ACC112 (cell line): Measurements from ENCODE around the gene CRYBA1.
A peak's percentile ranks its signal among the peaks of the same experiment; 100 is the strongest.

Source experiments
- H2AFZ ChIP-seq: fragments of 200-600 bp; sonication (generic); one replicate; pipeline ENCODE4 v1.6.0; 2017; ENCODE audit warnings: antibody characterized with exemption, low read length; ENCODE audit not compliant: unreplicated experiment
- H3K27ac ChIP-seq: fragments of 200-600 bp; sonication (generic); 2 replicates; pipeline ENCODE4 v1.5.1; 2014; ENCODE audit warnings: low read depth, mild to moderate bottlenecking, antibody characterized with exemption, low read length, moderate library complexity
- H3K27me3 ChIP-seq: fragments of 200-600 bp; sonication (generic); 2 replicates; pipeline ENCODE4 v1.6.1; 2014; ENCODE audit warnings: mild to moderate bottlenecking, antibody characterized with exemption, low read length, moderate library complexity, mixed read lengths; ENCODE audit not compliant: insufficient read depth
- H3K36me3 ChIP-seq: fragments of 200-600 bp; sonication (generic); 2 replicates; pipeline ENCODE4 v1.6.1; 2016; ENCODE audit warnings: mild to moderate bottlenecking, antibody characterized with exemption, low read length, moderate library complexity, mixed read lengths; ENCODE audit not compliant: insufficient read depth
- H3K4me1 ChIP-seq: fragments of 200-600 bp; sonication (generic); one replicate; pipeline ENCODE4 v1.6.1; 2016; ENCODE audit warnings: low read length, mixed read lengths; ENCODE audit not compliant: insufficient read depth, unreplicated experiment, control insufficient read depth
- H3K4me3 ChIP-seq: fragments of 200-600 bp; sonication (generic); 2 replicates; pipeline ENCODE4 v1.5.1; 2014; ENCODE audit warnings: mild to moderate bottlenecking, low read depth, low read length
- H3K79me2 ChIP-seq: fragments of 200-600 bp; sonication (generic); one replicate; pipeline ENCODE4 v1.6.0; 2016; ENCODE audit warnings: low read length; ENCODE audit not compliant: control insufficient read depth, unreplicated experiment, insufficient read depth

Gene CRYBA1

DNA sequence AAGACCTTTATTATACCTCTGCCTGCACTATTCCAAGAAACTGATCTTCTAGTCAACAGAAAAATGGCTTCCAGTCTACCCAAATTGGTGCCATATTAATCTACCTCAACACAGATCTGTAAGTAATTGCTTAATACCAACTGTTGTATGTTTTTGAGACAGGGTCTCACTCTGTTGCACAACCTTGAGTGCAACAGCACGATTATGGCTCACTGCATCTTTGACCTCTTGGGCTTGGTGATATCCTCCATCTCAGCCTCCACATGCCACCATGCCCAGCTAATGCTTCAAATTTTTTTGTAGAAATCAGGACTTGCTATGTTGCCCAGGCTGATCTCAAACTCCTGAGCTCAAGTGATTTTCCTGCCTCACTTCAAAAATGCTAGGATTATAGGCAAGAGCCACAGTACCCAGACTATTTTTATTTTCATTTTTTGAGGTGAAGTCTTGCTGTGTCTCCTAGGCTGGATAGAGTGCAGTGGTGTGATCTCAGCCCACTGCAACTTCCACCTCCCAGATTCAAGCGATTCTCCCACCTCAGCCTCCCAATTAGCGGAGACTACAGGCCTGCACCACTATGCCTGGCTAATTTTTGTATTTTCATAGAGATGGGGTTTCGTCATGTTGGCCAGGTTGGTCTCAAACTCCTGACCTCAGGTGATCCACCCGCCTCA lies 32.9 kb downstream of the CRYBA1 start:
- Histone ChIP-seq H3K27me3 (no peaks in the 10 kb centered on the region), H3K4me3 (no peak overlapping the region), H3K79me2 (peaks cover 93% of the 10 kb centered on the region), H3K27ac (no peak overlapping the region), H3K4me1 (peaks cover 30% of the 10 kb centered on the region), H3K36me3 (peaks cover 45% of the 10 kb centered on the region), H2AFZ (no peak overlapping the region)

DNA sequence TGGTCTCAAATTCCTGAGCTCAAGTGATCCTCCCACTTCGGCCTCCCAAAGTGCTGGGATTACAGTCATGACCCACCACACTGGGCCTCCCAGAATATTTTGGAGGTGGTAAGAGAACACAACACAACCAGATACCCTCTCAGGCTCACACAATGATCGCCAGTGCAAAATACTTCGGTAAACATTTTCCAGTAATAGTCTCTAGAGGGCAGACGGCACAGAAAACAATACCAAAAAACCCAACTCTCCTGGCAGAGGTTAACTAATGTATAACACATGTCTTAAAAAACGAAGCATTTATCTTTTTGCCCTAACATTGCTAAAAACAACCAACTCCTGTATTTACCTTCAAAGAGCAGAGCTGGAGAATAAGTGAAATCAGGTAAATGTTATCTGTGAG lies 36.8 kb downstream of the CRYBA1 start:
- peaks cover 95% of the 10 kb centered on the region for H3K79me2 ChIP-seq
- no peak overlapping the region for H2AFZ ChIP-seq
- H3K4me3 ChIP-seq = peak overlapping the region; percentile 33
- peaks cover 69% of the 10 kb centered on the region for H3K36me3 ChIP-seq
- no peak overlapping the region for H3K27ac ChIP-seq
- H3K4me1 ChIP-seq = peaks cover 54% of the 10 kb centered on the region
- H3K27me3 ChIP-seq = no peaks in the 10 kb centered on the region

DNA sequence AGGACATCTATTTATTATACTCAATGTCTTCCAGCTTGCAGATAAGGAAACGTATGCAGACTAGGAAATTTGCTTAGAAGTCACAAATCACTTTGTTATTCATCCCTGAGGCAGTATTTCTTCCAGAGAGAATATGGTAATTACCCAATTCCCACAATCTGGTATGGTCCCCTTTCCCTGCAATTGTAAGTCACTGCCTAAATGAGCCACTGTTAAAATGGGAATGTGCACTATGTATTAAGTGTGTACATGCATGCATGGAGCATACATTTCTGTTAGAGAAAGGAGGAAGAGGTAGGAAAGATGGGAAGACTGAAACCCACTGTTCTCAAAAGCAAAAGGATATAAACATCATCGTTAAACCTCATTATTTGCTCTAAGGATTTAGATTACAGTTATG lies 37.3 kb downstream of the CRYBA1 start:
- peaks cover 59% of the 10 kb centered on the region for H3K4me1 ChIP-seq
- no peaks in the 10 kb centered on the region for H3K27me3 ChIP-seq
- H3K4me3 ChIP-seq = peak overlapping the region; percentile 33
- H3K79me2 ChIP-seq = peaks cover 95% of the 10 kb centered on the region
- H2AFZ ChIP-seq = no peak overlapping the region
- H3K36me3 ChIP-seq = peaks cover 68% of the 10 kb centered on the region
- H3K27ac ChIP-seq = no peak overlapping the region

- no peak overlapping the region for H2AFZ ChIP-seq
- H3K27me3 ChIP-seq = no peaks in the 10 kb centered on the region
- peak overlapping the region; percentile 91 for H3K4me3 ChIP-seq
- H3K79me2 ChIP-seq = peaks cover 88% of the 10 kb centered on the region
- no peak overlapping the region for H3K27ac ChIP-seq
- H3K36me3 ChIP-seq = peaks cover 41% of the 10 kb centered on the region
- peaks cover 47% of the 10 kb centered on the region for H3K4me1 ChIP-seq
Measured at GRCh38 chr17:29289852-29290251, 43.2 kb downstream of the CRYBA1 start.

GRCh38 chr17:29291163-29291752 lies 44.6 kb downstream of the CRYBA1 start:
- peak overlapping the region; percentile 91 for H3K4me3 ChIP-seq
- H3K27ac ChIP-seq = peak overlapping the region; percentile 88
- peaks cover 74% of the 10 kb centered on the region for H3K79me2 ChIP-seq
- H3K36me3 ChIP-seq = peaks cover 32% of the 10 kb centered on the region
- peaks cover 41% of the 10 kb centered on the region for H3K4me1 ChIP-seq
- no peaks in the 10 kb centered on the region for H3K27me3 ChIP-seq
- H2AFZ ChIP-seq = no peak overlapping the region

DNA sequence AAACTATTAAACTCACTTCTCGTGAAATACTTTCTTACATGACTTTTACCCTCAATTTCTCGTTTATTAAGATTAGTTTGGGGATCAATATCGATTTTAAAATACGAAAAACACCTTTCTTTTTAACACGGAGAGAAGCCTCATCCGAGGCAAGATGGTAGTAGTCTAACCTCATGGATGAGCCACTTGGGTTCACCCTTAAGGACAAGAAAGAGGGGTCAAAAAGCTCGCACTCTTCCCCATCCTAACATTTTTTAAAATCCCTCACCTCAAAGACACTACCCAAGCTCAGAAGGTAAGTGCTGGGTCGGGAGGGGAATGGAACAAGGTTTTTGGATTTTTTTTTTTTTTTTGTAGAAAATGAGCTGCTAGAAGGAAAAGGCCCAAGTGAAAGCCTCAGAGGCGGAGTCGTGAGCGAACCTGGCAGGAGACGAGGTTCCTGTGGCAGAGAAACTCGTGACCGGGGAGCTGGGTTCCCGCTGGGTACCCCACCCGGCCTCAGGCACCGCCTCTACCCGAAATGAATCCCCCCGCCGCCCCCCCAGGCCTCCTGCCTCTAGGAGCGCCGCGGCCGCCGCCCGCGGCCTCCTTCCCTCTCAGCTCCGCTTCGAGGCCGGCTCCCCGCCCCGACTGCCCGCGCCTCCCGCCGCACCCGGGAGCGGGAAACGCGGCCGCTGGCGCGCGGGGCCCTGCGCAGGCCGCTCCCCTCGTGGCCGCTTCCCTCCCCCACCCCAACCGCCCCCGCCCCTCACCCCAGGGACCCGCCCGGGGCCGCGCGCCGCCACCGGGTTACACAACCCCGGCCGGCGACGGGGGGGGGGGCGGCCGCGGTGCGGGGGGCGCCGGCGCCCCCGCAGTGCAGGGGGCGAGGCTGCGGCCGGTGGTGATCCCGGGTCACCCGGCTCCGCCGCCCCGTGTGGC lies 45.7 kb downstream of the CRYBA1 start:
- peaks cover 31% of the 10 kb centered on the region for H3K4me1 ChIP-seq
- no peaks in the 10 kb centered on the region for H3K27me3 ChIP-seq
- H3K36me3 ChIP-seq = peaks cover 21% of the 10 kb centered on the region
- H2AFZ ChIP-seq = no peak overlapping the region
- H3K79me2 ChIP-seq = peaks cover 63% of the 10 kb centered on the region
- H3K27ac ChIP-seq = peak overlapping the region; percentile 88
- H3K4me3 ChIP-seq = peak overlapping the region; percentile 91

DNA sequence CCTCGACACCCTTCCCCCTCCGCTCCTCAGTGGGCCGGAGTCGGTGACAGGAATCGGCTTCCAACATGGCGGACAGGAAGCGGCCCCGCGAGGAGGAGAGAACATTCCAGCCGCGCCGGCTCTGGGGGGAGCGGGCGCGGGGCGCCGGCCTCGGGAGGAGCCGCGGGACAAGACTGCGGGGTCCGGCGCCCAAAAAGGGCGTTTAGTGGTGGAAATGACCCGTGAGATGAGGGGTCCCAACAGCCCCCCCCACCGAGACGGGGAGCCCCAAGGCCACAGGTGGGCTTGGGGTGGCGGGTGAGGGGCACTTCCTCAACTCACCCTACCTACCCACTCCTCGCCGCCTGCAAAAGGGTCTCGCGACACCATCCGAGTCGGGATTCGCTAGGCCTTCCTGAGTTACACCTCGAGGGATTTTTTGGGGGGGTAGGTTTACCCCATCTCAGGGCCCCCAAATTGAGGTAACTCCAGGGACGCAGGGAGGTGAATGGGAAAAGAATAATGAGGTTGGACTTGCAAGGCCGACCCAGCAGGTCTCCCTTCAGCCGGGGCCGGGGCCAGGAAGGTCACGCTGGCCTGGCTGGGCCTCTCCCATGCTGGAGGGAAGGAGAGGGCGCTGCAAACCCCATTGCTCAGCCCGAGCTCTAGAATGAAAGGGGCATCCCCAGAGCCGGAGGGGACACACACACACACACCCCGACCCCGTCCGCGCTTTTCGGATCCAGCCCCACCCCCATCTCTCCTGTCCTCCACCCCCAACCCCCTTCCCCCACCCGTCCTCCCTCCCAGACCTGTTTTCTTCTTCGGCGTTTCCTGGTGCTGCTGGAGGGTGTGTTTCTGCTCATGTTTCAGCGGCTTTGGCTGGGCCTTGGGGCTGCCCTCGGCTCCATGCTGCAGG lies 46.6 kb downstream of the CRYBA1 start:
- Histone ChIP-seq H3K4me1 (peaks cover 25% of the 10 kb centered on the region), H3K79me2 (peaks cover 54% of the 10 kb centered on the region), H3K36me3 (peaks cover 12% of the 10 kb centered on the region), H3K27ac (peak overlapping the region; percentile 88), H3K4me3 (peak overlapping the region; percentile 91), H2AFZ (peak overlapping the region; percentile 10), H3K27me3 (no peaks in the 10 kb centered on the region)

DNA sequence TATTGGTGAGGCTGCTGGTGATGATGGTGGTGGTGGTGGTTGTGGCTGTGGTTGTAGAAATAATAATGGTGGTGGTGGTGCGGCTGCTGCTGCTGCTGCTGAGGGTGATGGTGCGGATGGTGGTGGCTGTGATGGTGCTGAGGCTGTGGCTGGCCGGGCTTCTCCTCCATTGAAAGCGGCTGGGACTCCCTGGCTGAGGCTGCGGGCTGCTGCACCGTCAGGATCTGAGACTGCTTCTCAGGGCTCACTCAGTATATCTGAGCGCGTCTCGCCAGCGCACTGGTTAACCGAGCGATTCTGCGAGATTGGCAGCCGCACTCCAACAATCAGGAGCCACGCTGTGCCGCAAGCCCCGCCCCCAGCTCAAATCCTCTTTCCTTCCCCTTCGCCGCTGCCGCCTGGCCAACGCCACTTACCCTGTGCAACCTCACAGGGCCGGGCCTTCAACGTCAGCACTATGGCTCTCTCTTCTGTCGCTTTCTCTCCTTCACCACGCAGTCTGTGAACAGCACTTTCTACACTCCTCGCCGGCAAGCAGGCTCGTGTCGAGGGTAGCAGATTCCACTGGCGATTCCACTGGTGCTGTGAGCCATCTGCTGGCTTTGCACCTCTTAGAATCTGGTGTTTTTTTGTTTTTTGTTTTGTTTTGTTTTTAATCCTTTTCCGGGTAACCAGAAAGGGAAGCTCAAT lies 47.4 kb downstream of the CRYBA1 start, which contains the start of gene NUFIP2:
TSS of gene NUFIP2 (minus strand) at position 259 of the 690 bp plus-strand sequence. CDS start at position 170, 89 bp downstream.
- H2AFZ ChIP-seq = peak within 1 kb of the TSS; percentile 99
- peaks cover 46% of the 10 kb centered on the region for H3K79me2 ChIP-seq
- H3K27ac ChIP-seq = peak within 1 kb of the TSS; percentile 94

GRCh38 chr17:29294580-29294900 lies 47.9 kb downstream of the CRYBA1 start:
- Histone ChIP-seq H3K27ac (peak overlapping the region; percentile 94), H3K79me2 (peaks cover 41% of the 10 kb centered on the region), H3K36me3 (no peaks in the 10 kb centered on the region), H3K27me3 (no peaks in the 10 kb centered on the region), H3K4me3 (peak overlapping the region; percentile 91), H3K4me1 (peaks cover 12% of the 10 kb centered on the region), H2AFZ (peak overlapping the region; percentile 99)

More for the DNA sequence above, 47.4 kb downstream of the CRYBA1 start, which contains the start of gene NUFIP2:
- H3K4me3 ChIP-seq = peak within 1 kb of the TSS; percentile 91
- no peaks in the 10 kb centered on the region for H3K27me3 ChIP-seq
- H3K4me1 ChIP-seq = peaks cover 17% of the 10 kb centered on the region
- H3K36me3 ChIP-seq = peaks cover 5% of the 10 kb centered on the region
